Activated T-cell treated with anti-CD3 and anti-CD28 coated beads, Interleukin-2, amount 50 U/mL, for 48 hours (primary cell): ENCODE measurements around the gene EXOC3L4.
A peak's percentile ranks its signal among the peaks of the same experiment; 100 is the strongest.
"Not testable (repeated sequence)": the region's sequence is repeated elsewhere in the genome, so short reads cannot be mapped to it uniquely, and the experiment has no call there.

ENCODE experiments used
- DNase-seq, 2 experiments: peaks; one replicate each; pipeline ENCODE4 v3.0.0-alpha.2; 2020

EXOC3L4 gene

DNA sequence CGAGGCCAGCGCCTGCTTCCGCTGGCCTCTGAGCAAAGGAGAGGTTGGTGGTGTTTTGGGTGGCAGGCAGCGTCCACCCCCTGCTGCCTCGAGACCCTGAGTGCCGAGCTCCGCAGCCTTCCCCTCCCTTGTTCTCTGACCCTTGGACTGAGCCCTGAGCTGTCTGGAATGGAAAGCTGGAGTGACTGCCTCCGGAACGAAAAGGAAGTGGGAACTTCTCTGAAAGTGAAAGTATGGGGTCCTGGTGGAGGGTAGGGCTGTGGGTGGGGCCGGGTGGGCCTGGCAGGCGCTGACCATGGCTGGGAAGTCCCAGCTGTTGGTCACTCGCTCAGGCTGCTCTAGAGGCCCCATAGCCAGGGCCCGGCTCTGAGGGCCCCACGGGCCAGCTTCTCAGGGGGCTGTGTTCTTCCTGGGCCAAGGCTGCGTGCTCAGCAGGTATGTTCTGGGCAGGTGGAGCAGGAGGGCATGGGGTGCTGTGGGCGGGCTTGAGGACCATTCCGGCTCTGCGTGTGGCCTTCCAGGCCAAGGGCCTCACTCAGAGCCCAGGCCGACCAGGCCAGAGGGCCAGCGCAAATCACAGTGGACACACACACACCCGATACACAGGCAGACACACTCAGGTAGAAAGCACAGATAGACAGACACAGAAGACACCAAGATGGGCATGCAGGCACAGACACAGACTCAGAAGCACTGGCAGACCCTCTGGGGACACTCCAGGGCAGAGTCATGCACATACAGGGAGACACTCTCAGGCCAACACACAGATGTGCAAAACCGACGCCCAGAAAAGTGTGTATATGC, at the start of gene EXOC3L4:
Gene EXOC3L4, plus strand, starts transcription at position 320 of the 804 bp plus-strand sequence. CDS start 5,495 bp downstream, outside the sequence.
- no peak for DNase-seq

GRCh38 chr14:103045371-103045869, 49.1 kb upstream of the EXOC3L4 start:
- no peak for DNase-seq

DNA sequence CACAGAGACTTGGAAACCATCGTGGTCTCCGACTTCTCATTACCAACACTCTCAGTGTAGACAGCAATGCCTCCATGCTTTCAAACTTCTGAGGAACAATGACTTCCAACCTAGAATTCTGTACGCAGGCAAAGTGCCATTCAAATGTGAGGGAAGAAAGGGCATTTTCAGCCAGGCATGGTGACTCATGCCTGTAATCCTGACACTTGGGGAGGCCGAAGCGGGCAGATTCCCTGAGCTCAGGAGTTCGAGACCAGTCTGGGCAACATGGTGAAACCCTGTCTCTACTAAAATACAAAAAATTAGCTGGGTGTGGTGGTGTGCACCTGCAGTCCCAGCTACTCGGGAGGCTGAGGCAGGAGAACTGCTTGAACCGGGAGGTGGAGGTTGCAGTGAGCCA, 47.1 kb upstream of the EXOC3L4 start:
- DNase-seq, result not testable (repeated sequence)

DNA sequence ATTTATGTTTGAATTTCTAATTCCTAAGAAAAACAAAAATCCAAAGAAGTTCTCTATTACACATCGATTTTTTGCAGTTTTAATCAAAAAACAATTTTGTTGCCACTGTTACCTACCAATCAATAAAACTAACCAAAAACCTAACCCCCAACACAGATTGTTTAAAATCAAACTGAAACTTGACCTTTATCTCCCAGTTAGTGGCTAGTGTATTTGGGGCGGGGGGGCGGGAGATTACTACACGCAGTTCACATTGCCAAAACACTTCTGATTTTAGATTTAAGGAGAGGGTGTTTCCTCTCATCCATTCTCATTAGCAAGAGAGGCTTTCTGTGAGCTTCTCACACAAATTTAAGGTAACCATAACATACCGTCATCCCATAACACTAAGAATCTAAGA, 43.6 kb upstream of the EXOC3L4 start:
- no peak for DNase-seq

DNA sequence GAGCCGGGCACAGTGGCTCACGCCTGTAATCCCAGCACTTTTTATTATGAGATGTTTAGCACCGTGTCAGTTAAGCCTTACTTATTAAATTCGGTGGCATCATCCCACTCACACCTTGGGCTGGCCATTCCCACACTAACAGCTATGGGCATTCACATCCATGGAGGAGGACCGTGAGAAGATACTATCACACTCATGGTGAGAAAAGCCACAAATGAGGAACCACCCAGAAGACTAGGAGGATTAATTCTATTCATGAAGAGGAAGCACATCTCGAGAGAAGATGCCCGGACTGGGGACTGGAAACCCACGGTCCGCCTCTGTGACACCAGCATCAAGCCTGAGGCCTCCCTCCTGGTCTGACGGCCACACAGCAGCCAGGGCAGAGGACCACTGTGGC, 42.1 kb upstream of the EXOC3L4 start:
- no peak for DNase-seq

DNA sequence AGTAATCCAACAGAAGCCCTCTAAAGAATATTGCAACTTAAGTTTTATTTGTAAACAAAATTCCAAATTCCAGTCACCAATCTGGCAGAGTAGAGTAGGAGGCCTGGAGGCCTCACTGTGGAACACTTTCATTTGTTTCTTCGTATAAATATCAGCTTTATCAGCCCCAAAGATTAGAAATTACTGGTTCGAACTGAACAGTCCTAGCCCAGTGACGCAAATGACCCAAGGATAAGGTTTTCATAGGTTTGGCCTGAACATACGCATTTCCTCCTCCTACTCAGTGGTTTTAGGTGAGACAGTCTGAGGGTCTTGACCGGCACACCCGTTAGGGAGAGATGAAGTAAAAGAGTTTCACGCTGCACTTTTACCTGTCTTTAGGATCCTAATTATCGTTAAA, 38.8 kb upstream of the EXOC3L4 start:
- no peak for DNase-seq

- no peak for DNase-seq
Observed at GRCh38 chr14:103056322-103057027, 38.0 kb upstream of the EXOC3L4 start.

GRCh38 chr14:103057028-103057371, 37.5 kb upstream of the EXOC3L4 start:
- peak in 1 of 2 experiments; percentile 41 for DNase-seq

DNA sequence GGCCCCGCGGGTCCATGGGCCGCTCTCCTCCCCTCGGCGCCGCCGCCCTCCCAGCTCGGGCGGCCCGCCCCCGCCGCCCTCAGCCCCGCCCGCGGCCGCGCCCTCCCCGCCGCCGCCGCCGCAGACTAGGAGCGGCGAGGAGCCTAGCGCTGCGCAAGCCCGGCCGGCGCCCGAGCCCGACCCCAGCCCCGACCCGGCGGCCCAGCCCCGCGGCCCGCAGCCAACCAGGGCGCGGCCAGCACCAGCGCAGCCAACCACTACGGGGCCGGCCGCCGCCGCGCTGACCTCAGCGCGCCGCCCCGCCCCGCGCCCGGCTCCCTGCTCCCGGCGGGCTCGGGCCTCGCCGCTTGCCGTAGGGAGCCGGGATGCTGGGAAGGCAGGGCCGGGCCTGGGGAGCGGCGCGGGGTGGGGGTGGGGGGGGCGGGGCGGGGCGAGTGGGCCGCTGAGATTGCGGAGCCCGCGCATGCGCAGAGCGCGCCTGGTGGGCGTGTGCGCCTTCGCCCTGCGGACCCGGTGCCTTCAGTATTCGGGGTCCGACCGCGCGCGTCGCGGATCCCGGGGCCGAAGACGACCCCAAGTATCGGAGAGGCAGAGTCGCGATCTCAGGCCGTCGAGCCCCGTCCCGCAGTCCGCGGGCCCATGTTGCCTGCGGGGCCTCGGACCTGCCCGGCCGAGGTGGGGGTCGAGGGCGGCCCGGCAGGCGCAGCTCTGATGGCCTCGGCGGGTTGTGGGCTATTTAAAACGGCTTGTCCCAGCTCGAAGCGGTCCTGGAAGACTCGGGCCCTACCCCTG, 37.0 kb upstream of the EXOC3L4 start, which contains the start of gene CDC42BPB:
Gene CDC42BPB, minus strand, starts transcription at position 178 of the 792 bp plus-strand sequence. CDS start 376 bp downstream, outside the sequence.
- DNase-seq, result peak; percentile 47 to 65

GRCh38 chr14:103058164-103059055, 36.1 kb upstream of the EXOC3L4 start:
- no peak for DNase-seq

DNA sequence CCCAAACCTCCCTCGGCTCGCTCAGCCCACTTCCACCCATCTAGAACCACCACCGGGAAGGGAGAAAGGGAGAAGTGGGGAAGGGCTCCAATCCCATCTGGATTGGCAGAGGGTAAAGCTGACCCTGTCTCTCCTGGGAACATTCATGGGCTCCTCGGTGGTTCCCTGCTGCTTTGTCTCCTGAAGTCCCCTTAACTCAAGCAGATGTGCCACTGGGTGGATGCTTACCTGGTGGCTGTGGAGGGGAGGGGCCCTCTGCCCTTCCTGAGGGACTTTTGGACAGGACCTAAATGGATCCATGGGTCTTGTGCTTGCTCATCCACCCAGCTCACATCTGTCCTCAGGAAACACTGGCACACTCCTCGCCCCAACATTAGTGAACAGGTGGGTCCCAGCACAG, 35.0 kb upstream of the EXOC3L4 start:
- no peak for DNase-seq

- DNase-seq, result no peak
Observed at GRCh38 chr14:103061482-103061976, 33.0 kb upstream of the EXOC3L4 start.

DNA sequence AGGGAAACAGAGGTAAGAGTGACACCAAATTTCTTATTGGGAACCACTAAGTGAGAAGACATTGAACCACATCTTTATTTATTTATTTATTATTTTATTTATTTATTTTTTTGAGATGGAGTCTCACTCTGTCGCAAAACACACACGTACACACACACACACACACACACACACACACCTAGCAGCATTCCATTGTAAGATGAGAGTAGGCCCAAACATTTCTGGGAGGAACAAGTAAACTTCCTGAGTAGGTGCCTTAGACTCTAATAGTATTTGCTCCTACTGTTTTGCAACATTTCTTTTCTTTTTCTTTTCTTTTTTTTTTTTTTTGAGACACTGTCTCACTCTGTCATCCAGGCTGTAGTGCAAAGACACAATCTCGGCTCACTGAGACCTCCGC, 30.1 kb upstream of the EXOC3L4 start:
- no peak for DNase-seq

GRCh38 chr14:103064978-103065377, 29.5 kb upstream of the EXOC3L4 start:
- no peak for DNase-seq

DNA sequence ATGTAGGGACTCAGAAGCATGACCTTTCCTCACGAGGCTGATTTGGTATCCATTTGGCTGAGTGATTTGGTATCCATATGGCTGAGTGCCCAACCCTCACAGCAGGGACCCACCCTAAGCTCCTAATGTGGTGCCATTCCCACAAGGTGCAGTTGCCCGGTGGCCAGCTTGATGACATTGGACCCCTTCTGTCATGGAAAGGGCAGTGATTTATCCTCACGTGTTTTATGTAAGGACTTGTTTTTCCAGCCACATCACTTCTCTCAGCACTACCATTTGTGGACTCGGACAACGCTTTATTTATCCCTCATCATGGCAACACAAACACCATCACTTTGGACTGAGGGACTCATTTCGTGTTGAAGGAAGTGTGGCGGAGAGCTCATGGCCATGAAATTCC, 28.7 kb upstream of the EXOC3L4 start:
- no peak for DNase-seq

DNA sequence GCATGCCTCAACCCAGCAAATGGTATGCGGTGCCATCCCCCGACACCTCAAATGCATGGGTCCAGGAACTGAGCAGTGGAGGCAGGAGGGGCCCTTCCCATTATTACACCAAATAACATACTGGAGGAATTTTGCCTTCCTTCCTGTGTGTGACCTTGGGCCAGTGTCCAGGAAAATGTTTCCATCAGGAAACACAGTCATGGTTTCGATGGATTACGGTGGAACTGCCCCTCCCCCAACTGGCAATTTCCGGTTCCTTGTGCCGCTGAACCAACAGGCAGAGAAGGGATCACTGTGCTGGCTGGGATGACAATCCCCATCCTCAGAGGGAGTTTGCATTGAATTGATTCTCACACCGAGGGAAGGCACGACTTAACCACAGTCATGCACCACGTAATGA, 28.1 kb upstream of the EXOC3L4 start:
- DNase-seq, result no peak

DNA sequence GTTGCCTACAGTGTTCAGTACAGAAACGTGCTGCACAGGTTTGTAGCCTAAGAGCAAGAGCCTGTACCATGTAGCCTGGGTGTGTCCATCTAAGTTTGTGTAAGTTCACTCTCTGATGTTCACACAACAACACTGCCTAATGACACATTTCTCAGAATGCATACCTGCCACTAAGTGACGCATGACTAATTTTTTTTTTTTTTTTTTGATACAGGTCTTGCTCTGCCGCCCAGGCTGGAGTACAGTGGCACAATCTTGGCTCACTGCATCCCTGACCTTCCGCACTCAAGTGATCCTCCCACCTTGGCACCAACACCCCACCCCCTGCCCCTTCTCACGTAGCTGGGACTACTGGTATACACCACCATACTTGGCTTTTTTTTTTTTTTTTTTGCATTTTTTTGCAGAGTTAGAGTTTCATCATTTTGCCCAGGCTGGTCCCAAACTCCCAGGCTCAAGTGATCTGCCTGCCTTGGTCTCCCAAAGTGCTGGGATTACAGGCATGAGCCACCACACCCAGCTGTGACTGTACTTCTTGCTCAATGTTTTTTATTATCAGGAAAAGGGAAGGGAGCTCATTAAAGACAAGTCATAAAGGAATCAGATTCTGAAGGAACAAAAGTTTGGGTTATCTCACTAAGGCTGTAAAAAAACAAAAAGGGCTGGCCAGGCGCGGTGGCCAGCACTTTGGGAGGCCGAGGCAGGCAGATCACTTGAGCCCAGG, 27.1 kb upstream of the EXOC3L4 start:
- no peak for DNase-seq

GRCh38 chr14:103068351-103069073, 26.0 kb upstream of the EXOC3L4 start:
- no peak for DNase-seq

GRCh38 chr14:103070263-103070885, 24.2 kb upstream of the EXOC3L4 start:
- no peak for DNase-seq

DNA sequence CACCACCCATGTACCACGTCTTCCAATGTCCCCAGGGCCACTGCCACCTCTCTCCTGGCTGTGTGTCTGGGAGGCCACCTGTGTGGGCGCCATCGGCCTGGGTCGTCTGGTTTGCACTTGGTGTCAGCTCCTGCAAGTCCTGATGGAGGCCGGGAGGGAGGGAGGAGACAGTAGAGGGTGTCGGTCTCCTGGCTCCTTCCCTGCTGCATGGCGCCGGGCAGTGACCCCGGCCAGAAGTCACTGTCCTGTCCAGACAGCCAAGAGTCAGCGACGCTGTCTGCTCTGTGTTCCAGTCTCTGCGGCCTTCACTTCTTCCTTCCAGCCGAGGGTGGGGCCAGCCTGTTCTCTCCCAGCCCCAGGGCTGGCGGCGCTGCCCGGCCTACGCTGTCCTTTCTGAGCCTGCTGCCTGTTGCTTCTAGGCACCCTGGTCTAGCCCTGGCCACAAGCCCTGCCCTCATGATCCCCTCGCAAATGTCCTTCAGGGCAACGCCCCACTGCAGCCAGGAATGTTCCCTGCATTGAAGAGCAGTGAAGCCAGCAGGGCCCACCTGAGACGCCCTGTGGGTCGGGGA, 23.5 kb upstream of the EXOC3L4 start:
- no peak for DNase-seq
